Measurements from ENCODE around the gene ACTN2.

Gene ACTN2

DNA sequence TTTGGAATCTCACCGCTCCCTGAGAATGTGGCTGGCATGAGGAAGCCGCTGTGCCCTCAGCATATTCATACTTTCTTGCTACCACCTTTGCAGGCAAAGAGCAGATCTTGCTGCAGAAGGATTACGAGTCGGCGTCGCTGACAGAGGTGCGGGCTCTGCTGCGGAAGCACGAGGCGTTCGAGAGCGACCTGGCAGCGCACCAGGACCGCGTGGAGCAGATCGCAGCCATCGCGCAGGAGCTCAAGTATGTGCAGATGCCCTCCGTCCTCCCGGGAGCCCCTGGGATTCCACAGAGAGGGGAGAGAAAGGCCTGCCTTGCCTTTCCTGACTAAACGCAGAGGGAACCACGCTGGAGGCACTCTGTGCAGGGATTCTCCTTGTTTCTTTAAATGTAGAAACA is 58.2 kb downstream of the ACTN2 start:
- no peak for DNase-seq

DNA sequence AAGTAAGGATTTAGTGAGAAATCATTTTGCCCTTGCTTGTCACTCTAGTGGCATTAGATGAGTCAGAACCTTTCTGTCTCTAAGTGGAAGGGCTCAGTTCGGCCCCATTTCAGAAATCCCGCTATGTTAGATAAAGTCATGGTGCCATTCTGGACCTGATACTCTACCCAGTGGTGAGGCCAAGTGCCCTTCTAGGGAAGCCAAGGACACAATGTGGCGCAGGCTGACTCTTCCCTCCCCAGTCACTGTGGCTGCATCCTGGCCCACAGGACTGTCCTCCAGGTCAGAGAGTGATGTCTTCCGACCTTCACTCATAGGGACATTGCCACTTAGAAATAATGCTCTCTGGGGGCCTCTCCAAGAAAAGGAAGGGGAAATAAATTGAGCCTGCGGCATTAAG is 60.5 kb downstream of the ACTN2 start:
- DNase-seq, result no peak

- DNase-seq, result no peak
Measured at GRCh38 chr1:236747311-236747985, 61.1 kb downstream of the ACTN2 start.

- no peak for DNase-seq
Measured at GRCh38 chr1:236748268-236748870, 62.1 kb downstream of the ACTN2 start.

GRCh38 chr1:236750928-236751327 is 64.6 kb downstream of the ACTN2 start:
- no peak for DNase-seq

DNA sequence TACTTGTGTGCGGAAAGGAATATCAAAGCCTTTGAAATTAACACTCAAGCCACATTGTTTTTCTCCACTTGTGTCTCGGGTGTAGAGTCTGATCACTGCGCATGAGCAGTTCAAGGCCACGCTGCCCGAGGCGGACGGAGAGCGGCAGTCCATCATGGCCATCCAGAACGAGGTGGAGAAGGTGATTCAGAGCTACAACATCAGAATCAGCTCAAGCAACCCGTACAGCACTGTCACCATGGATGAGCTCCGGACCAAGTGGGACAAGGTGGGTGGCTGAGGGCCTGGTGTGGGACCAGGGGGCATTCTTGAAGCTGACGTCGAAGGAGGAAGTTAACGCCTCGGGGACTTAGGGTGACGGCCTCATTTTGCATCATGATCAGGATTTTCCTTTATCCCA is 65.1 kb downstream of the ACTN2 start:
- DNase-seq, result no peak

DNA sequence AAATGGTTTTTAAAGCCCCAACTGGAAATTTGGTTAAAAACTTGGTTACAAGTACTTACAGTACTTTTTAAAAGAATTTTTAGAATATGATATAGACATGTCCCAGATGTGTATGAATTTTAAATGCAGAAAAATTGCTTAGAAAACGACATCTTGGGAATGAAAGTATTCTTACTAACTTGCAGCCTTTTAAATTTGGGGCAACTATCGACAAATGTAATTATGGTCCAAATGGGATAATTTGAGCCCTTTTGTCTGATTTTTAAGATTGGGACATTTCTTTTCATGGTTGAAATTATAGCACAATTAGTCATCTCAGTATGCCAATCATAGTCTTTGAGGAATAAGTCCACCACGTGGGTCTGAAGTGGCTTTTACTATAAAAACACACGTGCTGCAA is 65.6 kb downstream of the ACTN2 start:
- DNase-seq, result no peak

- DNase-seq, result no peak
Measured at GRCh38 chr1:236753516-236753915, 67.2 kb downstream of the ACTN2 start.

DNA sequence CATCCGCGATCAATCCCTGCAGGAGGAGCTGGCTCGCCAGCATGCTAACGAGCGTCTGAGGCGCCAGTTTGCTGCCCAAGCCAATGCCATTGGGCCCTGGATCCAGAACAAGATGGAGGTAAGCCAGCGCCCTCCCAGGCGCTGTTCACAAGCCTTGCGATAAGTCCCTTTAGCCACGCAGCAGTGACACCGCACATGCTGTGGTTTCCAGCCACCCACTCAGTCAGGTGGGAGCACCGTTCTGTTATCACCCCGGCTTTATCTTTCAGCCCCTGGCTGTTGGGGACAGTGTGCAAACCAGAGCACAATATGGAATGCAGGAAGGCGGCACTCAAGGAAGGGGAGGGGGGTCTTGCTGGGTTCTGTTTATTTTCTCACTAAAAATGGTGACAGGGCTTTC is 67.7 kb downstream of the ACTN2 start:
- DNase-seq, result no peak

- DNase-seq, result no peak
Measured at GRCh38 chr1:236754525-236755210, 68.4 kb downstream of the ACTN2 start.

DNA sequence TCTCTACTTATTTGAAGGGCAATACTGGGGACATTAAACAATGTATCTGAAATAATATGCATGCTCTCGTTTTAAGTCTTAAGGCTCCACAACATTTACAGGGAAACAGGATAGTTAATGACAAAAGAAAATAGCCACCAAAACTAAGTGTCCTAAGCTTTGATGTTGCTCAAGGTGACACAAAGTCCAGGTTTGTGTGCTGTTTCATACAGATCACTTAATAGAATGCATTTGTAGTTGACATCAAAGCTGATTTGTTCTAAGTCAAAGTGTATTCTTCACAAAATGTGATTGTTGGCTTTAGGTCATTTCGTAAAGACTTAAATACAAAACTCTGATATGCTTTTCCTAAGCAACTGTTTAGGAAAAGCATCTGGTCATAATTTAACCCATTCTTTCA is 71.3 kb downstream of the ACTN2 start:
- DNase-seq, result no peak

DNA sequence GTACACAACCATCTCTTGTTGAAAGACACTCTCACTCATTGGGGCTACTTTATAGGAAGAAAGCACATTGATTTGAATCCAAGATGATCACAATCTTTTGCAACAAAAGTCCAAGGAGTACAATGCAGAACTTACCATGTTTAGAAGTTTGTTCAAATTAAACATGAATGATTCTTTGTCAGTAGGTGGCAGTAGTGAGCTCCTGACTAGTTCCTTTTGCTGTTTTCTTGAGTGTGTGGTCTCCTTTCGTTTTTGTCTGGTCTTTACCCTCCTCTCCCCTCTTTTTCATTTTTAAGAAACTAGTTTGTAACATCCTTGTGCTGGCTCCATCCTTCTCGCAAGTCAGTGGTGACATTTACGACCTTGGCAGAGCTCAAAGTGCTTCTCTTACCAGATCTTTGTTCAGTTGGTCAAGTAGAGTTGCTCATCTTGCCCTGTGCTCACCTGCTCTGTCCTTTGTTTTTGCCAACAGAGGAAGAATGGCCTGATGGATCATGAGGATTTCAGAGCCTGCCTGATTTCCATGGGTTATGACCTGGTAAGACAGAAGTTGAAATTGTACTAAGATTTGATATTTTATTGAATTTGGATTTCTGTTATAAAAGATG is 73.1 kb downstream of the ACTN2 start:
- DNase-seq, result no peak

GRCh38 chr1:236760480-236760879 is 74.2 kb downstream of the ACTN2 start:
- DNase-seq, result no peak

DNA sequence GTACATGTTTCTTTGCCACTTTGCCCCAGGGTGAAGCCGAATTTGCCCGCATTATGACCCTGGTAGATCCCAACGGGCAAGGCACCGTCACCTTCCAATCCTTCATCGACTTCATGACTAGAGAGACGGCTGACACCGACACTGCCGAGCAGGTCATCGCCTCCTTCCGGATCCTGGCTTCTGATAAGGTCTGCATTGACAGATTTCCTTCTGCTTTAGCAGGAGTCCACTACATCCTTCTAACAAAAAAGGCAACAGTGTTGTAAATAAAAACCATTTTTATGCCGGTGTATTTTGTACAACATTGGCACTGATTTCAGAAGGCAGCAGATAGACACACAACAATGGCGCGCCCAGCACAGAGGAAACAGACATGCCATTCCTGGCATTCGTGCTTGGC is 74.7 kb downstream of the ACTN2 start:
- no peak for DNase-seq

DNA sequence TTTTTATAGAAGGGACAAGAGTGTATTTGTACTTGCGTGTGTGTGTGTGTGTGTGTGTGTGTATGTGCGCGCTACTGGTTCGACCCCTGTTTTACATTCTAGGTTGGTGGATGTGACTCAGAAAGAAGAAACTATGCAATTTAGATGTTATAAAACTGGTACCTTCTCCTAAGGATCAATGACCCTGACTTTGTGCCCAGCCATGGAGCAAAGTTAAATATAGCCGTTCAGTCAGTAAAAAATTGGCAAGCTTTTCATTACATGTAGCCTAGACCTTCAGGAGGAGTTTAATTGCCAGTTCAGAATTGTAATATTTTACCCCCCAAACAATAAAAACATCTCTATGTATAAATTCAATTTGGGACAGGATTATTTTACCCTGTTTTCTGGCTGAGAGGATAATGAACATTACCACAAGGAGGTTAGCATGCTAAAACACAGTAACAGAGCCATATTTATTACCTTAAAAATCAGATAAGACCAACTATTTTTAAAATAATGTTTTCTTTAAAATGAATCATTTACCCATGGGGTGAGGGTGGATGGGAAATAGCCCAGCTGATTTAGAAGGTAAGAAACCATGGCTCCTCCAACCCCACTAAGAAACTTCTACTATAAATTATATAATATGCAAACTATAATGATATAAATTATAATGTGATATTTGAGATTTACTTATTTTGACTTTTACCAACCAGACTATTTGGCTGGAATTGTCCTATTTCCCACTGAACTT is 75.3 kb downstream of the ACTN2 start:
- no peak for DNase-seq

GRCh38 chr1:236762410-236762809 is 76.1 kb downstream of the ACTN2 start:
- DNase-seq, result no peak

DNA sequence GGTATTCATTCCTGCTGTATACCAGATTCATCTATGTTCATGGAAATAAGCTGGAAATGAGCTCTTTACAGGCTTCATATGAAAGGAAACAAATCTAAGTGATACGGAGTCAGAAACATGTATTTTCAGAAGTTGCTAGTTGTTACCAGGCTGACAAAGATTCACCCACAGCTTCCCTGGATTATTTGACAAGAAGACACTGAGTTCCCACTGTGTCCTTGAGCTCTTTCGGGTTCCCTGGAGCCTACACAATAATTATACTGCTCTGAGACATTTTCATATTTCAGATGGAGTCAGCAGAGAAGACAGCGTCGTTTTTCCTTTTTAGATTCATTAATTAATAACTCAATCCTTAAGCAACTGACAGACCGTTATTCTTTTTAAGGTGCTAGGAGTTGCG is 79.5 kb downstream of the ACTN2 start:
- no peak for DNase-seq

DNA sequence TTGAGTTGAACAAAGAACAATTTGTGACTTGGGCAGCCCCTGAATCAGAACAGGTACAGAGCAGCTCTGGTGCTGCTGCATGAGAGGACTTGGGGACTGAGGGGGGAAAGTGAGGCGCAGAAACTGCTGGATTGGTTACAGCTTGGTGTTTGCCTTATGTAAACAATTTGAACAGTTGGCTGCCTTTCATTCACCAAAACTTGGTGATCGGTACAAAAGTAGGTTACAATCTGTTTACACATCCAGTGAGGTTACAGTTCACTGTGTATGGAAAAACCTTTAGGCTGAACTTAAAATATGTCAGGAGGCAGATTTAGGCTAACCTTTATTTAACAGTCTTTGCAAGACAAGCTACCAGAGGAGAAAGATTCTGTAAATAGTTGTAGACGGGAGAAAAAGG is 80.2 kb downstream of the ACTN2 start:
- no peak for DNase-seq

GRCh38 chr1:236767276-236767675 is 81.0 kb downstream of the ACTN2 start:
- no peak for DNase-seq

DNA sequence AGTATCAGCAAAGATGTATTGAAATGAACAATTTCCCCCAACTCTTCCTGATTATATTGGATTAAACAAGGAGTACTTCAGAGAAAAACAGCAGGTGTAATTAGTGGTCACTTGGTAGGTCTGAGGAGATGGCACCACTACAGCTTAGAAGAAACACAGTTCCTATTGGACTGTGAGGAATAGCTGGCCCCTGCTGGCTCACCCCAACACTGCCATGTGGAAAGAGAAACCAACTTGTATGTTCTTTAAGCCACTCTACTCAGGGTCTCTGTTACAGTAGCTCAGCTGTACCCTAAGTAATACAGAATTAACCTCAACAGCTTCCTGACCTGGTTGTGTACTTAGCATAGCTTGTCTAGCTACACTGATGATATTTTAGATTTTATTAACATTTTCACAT is 82.3 kb downstream of the ACTN2 start:
- DNase-seq, result no peak

- DNase-seq, result no peak
Measured at GRCh38 chr1:236773919-236774318, 87.6 kb downstream of the ACTN2 start.

DNA sequence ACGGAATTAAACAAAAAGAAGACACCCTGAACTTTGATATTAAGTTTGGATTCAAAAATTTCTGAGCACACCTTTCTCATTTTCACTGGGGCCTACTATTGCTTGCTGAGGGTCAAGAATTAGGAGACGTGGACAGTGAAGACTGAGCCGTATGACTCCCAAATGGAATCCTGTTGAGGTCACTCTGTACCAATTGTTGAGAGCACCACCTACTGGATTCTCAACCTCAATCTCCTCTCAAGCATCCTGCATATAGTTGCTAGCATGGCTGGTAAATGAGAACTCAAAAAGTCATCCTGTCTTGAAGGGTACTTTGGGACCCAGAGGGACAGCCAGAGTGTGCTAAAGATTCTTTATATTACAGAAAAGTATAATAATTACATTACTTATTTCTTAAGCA is 88.6 kb downstream of the ACTN2 start:
- no peak for DNase-seq

- DNase-seq, result no peak
Measured at GRCh38 chr1:236779312-236779711, 93.0 kb downstream of the ACTN2 start.

Data from NCI-H1436 treated with DMSO at 0.1 percent for 48 hours (cell line).